Muscle layer of colon (tissue), 2 donors: ENCODE data around the gene CCDC57.

Source experiments
- H3K27ac ChIP-seq: one replicate; pipeline ENCODE4 v1.7.0; 2013; ENCODE audit warnings: low read depth, mild to moderate bottlenecking, low read length, moderate library complexity
- H3K27me3 ChIP-seq, 2 donors: one replicate each; pipeline ENCODE4 v1.7.0; 2013; ENCODE audit warnings: low read length in 2 of 2, mild to moderate bottlenecking in 2 of 2; ENCODE audit not compliant: insufficient read depth in 2 of 2, control insufficient read depth in 1 of 2
- H3K36me3 ChIP-seq: one replicate; pipeline ENCODE4 v1.7.0; 2013; ENCODE audit warnings: mild to moderate bottlenecking, low read length; ENCODE audit not compliant: insufficient read depth
- H3K4me1 ChIP-seq: one replicate; pipeline ENCODE4 v1.7.0; 2013; ENCODE audit warnings: mild to moderate bottlenecking, low read length; ENCODE audit not compliant: insufficient read depth
- H3K4me3 ChIP-seq, 2 donors: one replicate each; pipeline ENCODE4 v1.7.0; 2013; ENCODE audit warnings: low read length in 2 of 2, low read depth in 1 of 2, mild to moderate bottlenecking in 1 of 2, moderate library complexity in 1 of 2
- H3K9ac ChIP-seq: one replicate; pipeline ENCODE4 v1.7.0; 2013; ENCODE audit warnings: low read length
- H3K9me3 ChIP-seq: one replicate; pipeline ENCODE4 v1.7.0; 2013; ENCODE audit warnings: mild to moderate bottlenecking, low read length
- donor health status: abdominal sarcoma.
- donor health status: Adenocarcinoma of cecum.

Gene CCDC57

GRCh38 chr17:82157046-82158035 is 55.3 kb downstream of the CCDC57 start:
- Histone ChIP-seq H3K4me1 (no peaks in the 10 kb centered on the region), H3K9me3 (no peaks in the 10 kb centered on the region), H3K36me3 (peaks cover 34% of the 10 kb centered on the region), H3K27ac (no peak overlapping the region), H3K4me3 (no peak overlapping the region), H3K9ac (no peak overlapping the region), H3K27me3 (no peaks in the 10 kb centered on the region)

- Histone ChIP-seq H3K27me3 (no peaks in the 10 kb centered on the region), H3K9me3 (no peaks in the 10 kb centered on the region), H3K36me3 (peaks cover 34% of the 10 kb centered on the region), H3K9ac (no peak overlapping the region), H3K27ac (no peak overlapping the region), H3K4me1 (no peaks in the 10 kb centered on the region), H3K4me3 (no peak overlapping the region)
Observed at GRCh38 chr17:82156284-82156925, 56.2 kb downstream of the CCDC57 start.

GRCh38 chr17:82155606-82156005 is 57.0 kb downstream of the CCDC57 start:
- H3K4me1 ChIP-seq = no peaks in the 10 kb centered on the region

GRCh38 chr17:82154881-82155331 is 57.7 kb downstream of the CCDC57 start:
- no peaks in the 10 kb centered on the region for H3K27me3 ChIP-seq
- no peak overlapping the region for H3K27ac ChIP-seq
- H3K4me3 ChIP-seq = no peak overlapping the region
- no peaks in the 10 kb centered on the region for H3K9me3 ChIP-seq
- H3K9ac ChIP-seq = no peak overlapping the region
- H3K36me3 ChIP-seq = peaks cover 28% of the 10 kb centered on the region
- no peaks in the 10 kb centered on the region for H3K4me1 ChIP-seq

More at GRCh38 chr17:82155606-82156005, 57.0 kb downstream of the CCDC57 start:
- H3K27me3 ChIP-seq = no peaks in the 10 kb centered on the region
- peaks cover 34% of the 10 kb centered on the region for H3K36me3 ChIP-seq
- no peak overlapping the region for H3K9ac ChIP-seq
- H3K4me3 ChIP-seq = no peak overlapping the region
- H3K9me3 ChIP-seq = no peaks in the 10 kb centered on the region
- no peak overlapping the region for H3K27ac ChIP-seq

GRCh38 chr17:82153745-82154375 is 58.8 kb downstream of the CCDC57 start:
- H3K4me1 ChIP-seq = no peaks in the 10 kb centered on the region
- no peak overlapping the region for H3K4me3 ChIP-seq
- no peak overlapping the region for H3K9ac ChIP-seq
- no peaks in the 10 kb centered on the region for H3K9me3 ChIP-seq
- no peaks in the 10 kb centered on the region for H3K27me3 ChIP-seq
- H3K36me3 ChIP-seq = peaks cover 18% of the 10 kb centered on the region
- no peak overlapping the region for H3K27ac ChIP-seq

GRCh38 chr17:82153295-82153691 is 59.3 kb downstream of the CCDC57 start:
- H3K4me3 ChIP-seq = no peak overlapping the region
- H3K4me1 ChIP-seq = no peaks in the 10 kb centered on the region
- H3K9me3 ChIP-seq = no peaks in the 10 kb centered on the region
- peaks cover 18% of the 10 kb centered on the region for H3K36me3 ChIP-seq
- no peak overlapping the region for H3K27ac ChIP-seq
- no peaks in the 10 kb centered on the region for H3K27me3 ChIP-seq
- no peak overlapping the region for H3K9ac ChIP-seq

GRCh38 chr17:82152556-82153294 is 59.9 kb downstream of the CCDC57 start:
- no peak overlapping the region for H3K9ac ChIP-seq
- H3K27me3 ChIP-seq = no peaks in the 10 kb centered on the region
- no peaks in the 10 kb centered on the region for H3K9me3 ChIP-seq
- H3K36me3 ChIP-seq = peaks cover 18% of the 10 kb centered on the region
- H3K4me1 ChIP-seq = no peaks in the 10 kb centered on the region
- H3K27ac ChIP-seq = no peak overlapping the region
- H3K4me3 ChIP-seq = no peak overlapping the region

GRCh38 chr17:82152114-82152513 is 60.5 kb downstream of the CCDC57 start:
- H3K27ac ChIP-seq = no peak overlapping the region
- H3K27me3 ChIP-seq = no peaks in the 10 kb centered on the region
- no peaks in the 10 kb centered on the region for H3K9me3 ChIP-seq
- H3K9ac ChIP-seq = no peak overlapping the region
- no peak overlapping the region for H3K4me3 ChIP-seq
- H3K4me1 ChIP-seq = no peaks in the 10 kb centered on the region
- H3K36me3 ChIP-seq = peaks cover 13% of the 10 kb centered on the region

- H3K27me3 ChIP-seq = no peaks in the 10 kb centered on the region
- peaks cover 8% of the 10 kb centered on the region for H3K36me3 ChIP-seq
- H3K4me1 ChIP-seq = no peaks in the 10 kb centered on the region
- H3K27ac ChIP-seq = no peak overlapping the region
- no peaks in the 10 kb centered on the region for H3K9me3 ChIP-seq
- no peak overlapping the region for H3K4me3 ChIP-seq
- no peak overlapping the region for H3K9ac ChIP-seq
Observed at GRCh38 chr17:82151106-82151957, 61.3 kb downstream of the CCDC57 start.

- Histone ChIP-seq H3K9ac (no peak overlapping the region), H3K27ac (no peak overlapping the region), H3K36me3 (peaks cover 4% of the 10 kb centered on the region), H3K4me3 (no peak overlapping the region), H3K4me1 (no peaks in the 10 kb centered on the region), H3K9me3 (no peaks in the 10 kb centered on the region), H3K27me3 (no peaks in the 10 kb centered on the region)
Observed at GRCh38 chr17:82149401-82150099, 63.1 kb downstream of the CCDC57 start.
